Ovary (tissue), 3 donors: Measurements from ENCODE around the gene ST14.

ENCODE experiments used
- POLR2A ChIP-seq: fragments of 450-650 bp; IDR thresholded peaks from one replicate; pipeline ENCODE4 v1.6.1; 2017; ENCODE audit warnings: antibody characterized with exemption, mild to moderate bottlenecking, moderate library complexity
- TF ChIP-seq, protein P1 (sequence below), 3 donors: fragments of 450-650 bp in 2 of 3; fragments of 200-600 bp in 1 of 3; IDR thresholded peaks; one replicate each; pipeline versions ENCODE4 v1.5.1 to v1.8.0; 2016 to 2022; ENCODE audit warnings: antibody characterized with exemption in 3 of 3, mild to moderate bottlenecking in 1 of 3
- donor health status: DM: no; HTN: no; CAD: no.

DNA sequence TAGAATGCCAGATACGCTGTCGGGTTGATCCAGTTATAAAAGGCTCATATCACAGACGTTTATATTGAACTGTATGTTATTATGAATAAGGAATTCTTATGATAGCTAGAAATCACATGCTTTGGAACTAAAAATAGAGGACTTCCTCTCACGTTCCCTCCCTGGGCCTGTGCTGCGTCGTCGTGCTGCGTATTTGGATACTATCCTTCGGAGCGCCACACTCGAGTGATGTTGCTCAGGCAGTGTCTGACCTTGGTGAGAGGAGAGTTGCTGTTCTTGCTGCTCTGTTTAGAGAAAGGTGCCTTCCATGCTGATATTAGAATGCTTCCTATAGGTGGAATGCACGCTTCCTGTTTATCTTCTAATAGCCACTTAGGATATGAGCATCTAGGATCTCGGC, 20.2 kb upstream of the ST14 start:
- TF ChIP-seq, protein P1, sequence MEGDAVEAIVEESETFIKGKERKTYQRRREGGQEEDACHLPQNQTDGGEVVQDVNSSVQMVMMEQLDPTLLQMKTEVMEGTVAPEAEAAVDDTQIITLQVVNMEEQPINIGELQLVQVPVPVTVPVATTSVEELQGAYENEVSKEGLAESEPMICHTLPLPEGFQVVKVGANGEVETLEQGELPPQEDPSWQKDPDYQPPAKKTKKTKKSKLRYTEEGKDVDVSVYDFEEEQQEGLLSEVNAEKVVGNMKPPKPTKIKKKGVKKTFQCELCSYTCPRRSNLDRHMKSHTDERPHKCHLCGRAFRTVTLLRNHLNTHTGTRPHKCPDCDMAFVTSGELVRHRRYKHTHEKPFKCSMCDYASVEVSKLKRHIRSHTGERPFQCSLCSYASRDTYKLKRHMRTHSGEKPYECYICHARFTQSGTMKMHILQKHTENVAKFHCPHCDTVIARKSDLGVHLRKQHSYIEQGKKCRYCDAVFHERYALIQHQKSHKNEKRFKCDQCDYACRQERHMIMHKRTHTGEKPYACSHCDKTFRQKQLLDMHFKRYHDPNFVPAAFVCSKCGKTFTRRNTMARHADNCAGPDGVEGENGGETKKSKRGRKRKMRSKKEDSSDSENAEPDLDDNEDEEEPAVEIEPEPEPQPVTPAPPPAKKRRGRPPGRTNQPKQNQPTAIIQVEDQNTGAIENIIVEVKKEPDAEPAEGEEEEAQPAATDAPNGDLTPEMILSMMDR (IDR thresholded peaks at IDR 0.05): no peak
- no peak for TF ChIP-seq POLR2A
